Activated CD4-positive, alpha-beta T cell treated with anti-CD3 and anti-CD28 coated beads, Interleukin-2, Interleukin-6, amounts not matched to agents 100 ng/mL and 50 ng/mL, durations not matched to agents 16 hours and 8 hours (primary cell): ENCODE results near the gene AZGP1.
"Not testable (repeated sequence)": the region's sequence is repeated elsewhere in the genome, so short reads cannot be mapped to it uniquely, and the experiment has no call there.

Experiments
- DNase-seq: peaks from one replicate; pipeline ENCODE4 v3.0.0-alpha.2; 2020

Gene AZGP1

GRCh38 chr7:99947608-99948007, 28.2 kb downstream of the AZGP1 start:
- no peak for DNase-seq

- DNase-seq, result no peak
These were observed 31.2 kb downstream of the AZGP1 start for GRCh38 chr7:99944497-99945070.

- DNase-seq, result no peak
These were observed 32.0 kb downstream of the AZGP1 start for GRCh38 chr7:99943641-99944496.

- DNase-seq, result no peak
These were observed 37.5 kb downstream of the AZGP1 start for GRCh38 chr7:99938296-99938695.

GRCh38 chr7:99935009-99935408, 40.8 kb downstream of the AZGP1 start:
- not testable (repeated sequence) for DNase-seq

- no peak for DNase-seq
These were observed 45.5 kb downstream of the AZGP1 start for GRCh38 chr7:99930376-99930775.

GRCh38 chr7:99929730-99930053, 46.1 kb downstream of the AZGP1 start:
- DNase-seq, result no peak

GRCh38 chr7:99928994-99929729, 46.7 kb downstream of the AZGP1 start, which contains the start of gene GJC3:
Gene GJC3, minus strand, starts transcription at chr7:99929620. Its CDS starts 0 bp downstream, at chr7:99929620.
- peak; percentile 52 for DNase-seq

- no peak for DNase-seq
These were observed 47.6 kb downstream of the AZGP1 start for GRCh38 chr7:99928188-99928587.

- DNase-seq, result no peak
These were observed 48.3 kb downstream of the AZGP1 start for GRCh38 chr7:99927536-99927935.

- no peak for DNase-seq
These were observed 49.5 kb downstream of the AZGP1 start for GRCh38 chr7:99926321-99926720.

- DNase-seq, result no peak
These were observed 52.6 kb downstream of the AZGP1 start for GRCh38 chr7:99923200-99923599.

- no peak for DNase-seq
These were observed 55.7 kb downstream of the AZGP1 start for GRCh38 chr7:99920149-99920548.

- DNase-seq, result no peak
These were observed 56.1 kb downstream of the AZGP1 start for GRCh38 chr7:99919814-99920112.

GRCh38 chr7:99918959-99919813, 56.6 kb downstream of the AZGP1 start, which contains the start of gene TRIM4:
Gene TRIM4, minus strand, starts transcription at chr7:99919530. Its CDS starts 129 bp downstream, at chr7:99919401.
- DNase-seq, result peak; percentile 96
